Measurements from ENCODE around the gene BRCA2. TPM values are rescaled to one million over a fixed set of nuclear protein-coding genes. Genes with fewer than 3 reads are reported as not detected.
"Not testable (repeated sequence)": the region's sequence is repeated elsewhere in the genome, so short reads cannot be mapped to it uniquely, and the experiment has no call there.

The BRCA2 gene
- total RNA-seq, 4 donors from 2014 or later = 0.56 to 6.3 (median 0.82) TPM

DNA sequence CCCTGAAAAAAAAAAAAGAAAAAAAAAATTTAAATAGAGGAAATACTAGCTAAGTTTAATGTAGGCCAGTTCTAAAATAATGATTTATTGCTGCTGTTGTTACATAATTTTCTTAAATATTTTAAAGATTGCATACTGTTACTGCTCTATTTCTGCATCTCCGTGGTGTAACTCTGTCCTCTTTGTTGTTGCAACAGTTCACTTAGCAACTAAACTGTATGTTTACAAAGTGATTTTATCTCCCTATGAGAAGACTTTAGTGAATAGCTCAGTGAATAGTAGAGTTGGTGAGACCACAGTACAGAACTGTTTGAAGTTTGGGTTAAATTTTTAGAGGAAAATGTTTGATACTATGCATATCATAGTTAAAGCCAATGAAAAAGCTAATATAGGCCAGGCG is 19.4 kb downstream of the BRCA2 start:
- Histone ChIP-seq H3K27me3 (no peaks in the 10 kb centered on the region), H3K27ac (no peak overlapping the region), H3K4me1 (no peaks in the 10 kb centered on the region), H3K4me3 (replicated peaks in 1 of 3) (no peak overlapping the region), H3K9me3 (peaks cover 3% of the 10 kb centered on the region), H3K36me3 (no peaks in the 10 kb centered on the region)
- intact Hi-C loops (cut with DNase I) = no loop called here
- no peak for DNase-seq
- TF ChIP-seq, protein P1, sequence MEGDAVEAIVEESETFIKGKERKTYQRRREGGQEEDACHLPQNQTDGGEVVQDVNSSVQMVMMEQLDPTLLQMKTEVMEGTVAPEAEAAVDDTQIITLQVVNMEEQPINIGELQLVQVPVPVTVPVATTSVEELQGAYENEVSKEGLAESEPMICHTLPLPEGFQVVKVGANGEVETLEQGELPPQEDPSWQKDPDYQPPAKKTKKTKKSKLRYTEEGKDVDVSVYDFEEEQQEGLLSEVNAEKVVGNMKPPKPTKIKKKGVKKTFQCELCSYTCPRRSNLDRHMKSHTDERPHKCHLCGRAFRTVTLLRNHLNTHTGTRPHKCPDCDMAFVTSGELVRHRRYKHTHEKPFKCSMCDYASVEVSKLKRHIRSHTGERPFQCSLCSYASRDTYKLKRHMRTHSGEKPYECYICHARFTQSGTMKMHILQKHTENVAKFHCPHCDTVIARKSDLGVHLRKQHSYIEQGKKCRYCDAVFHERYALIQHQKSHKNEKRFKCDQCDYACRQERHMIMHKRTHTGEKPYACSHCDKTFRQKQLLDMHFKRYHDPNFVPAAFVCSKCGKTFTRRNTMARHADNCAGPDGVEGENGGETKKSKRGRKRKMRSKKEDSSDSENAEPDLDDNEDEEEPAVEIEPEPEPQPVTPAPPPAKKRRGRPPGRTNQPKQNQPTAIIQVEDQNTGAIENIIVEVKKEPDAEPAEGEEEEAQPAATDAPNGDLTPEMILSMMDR (IDR thresholded peaks at IDR 0.05) = no peak
- TF ChIP-seq POLR2A (IDR thresholded peaks at IDR 0.05) = no peak
- 97 to 98% methylated on average over 2 of the region's 2 CpGs for WGBS, 2 donors

DNA sequence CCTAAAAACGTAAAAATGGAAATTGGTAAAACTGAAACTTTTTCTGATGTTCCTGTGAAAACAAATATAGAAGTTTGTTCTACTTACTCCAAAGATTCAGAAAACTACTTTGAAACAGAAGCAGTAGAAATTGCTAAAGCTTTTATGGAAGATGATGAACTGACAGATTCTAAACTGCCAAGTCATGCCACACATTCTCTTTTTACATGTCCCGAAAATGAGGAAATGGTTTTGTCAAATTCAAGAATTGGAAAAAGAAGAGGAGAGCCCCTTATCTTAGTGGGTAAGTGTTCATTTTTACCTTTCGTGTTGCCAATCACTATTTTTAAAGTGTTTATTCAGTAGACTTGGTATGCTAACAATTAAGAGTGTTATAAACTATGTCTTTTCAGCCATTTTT is 25.6 kb downstream of the BRCA2 start:
- 88 to 91% methylated on average over 3 of the region's 3 CpGs for WGBS, 2 donors
- H3K9me3 ChIP-seq = peaks cover 3% of the 10 kb centered on the region
- no peaks in the 10 kb centered on the region for H3K4me1 ChIP-seq
- TF ChIP-seq, protein P1 (IDR thresholded peaks at IDR 0.05) = no peak
- no peak for TF ChIP-seq POLR2A (IDR thresholded peaks at IDR 0.05)
- no peak for DNase-seq
- H3K27ac ChIP-seq = no peak overlapping the region
- no peak overlapping the region for H3K4me3 ChIP-seq (replicated peaks in 1 of 3)
- H3K27me3 ChIP-seq = no peaks in the 10 kb centered on the region
- intact Hi-C loops (cut with DNase I) = no loop called here
- H3K36me3 ChIP-seq = no peaks in the 10 kb centered on the region

DNA sequence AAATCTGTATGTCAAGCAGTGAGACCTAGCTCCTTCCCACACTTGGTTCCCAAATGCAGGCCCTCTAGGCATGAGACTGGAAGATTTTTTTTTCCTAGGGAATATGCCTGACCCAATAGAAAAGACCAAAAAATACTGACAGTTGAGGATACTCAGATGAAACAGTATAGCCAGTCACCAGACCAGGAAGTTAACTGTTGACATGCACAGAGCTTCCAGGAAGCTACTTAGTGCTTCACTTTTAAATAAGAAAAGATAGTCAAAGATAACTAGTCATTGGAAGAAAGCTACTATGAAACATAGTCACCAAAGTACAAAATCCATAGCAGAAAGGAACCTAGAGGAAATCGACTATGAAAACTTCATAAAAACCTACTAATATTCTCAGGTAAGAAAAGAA is 32.3 kb downstream of the BRCA2 start:
- Histone ChIP-seq H3K9me3 (no peaks in the 10 kb centered on the region), H3K27me3 (no peaks in the 10 kb centered on the region), H3K27ac (no peak overlapping the region), H3K4me1 (no peaks in the 10 kb centered on the region), H3K36me3 (no peaks in the 10 kb centered on the region), H3K4me3 (replicated peaks in 1 of 3) (no peak overlapping the region)
- WGBS, 2 donors = 41 to 95% methylated on average over 1 of the region's 1 CpG
- TF ChIP-seq, protein P1 (IDR thresholded peaks at IDR 0.05) = no peak
- TF ChIP-seq POLR2A (IDR thresholded peaks at IDR 0.05) = no peak
- intact Hi-C loops (cut with DNase I) = no loop called here
- DNase-seq = no peak

DNA sequence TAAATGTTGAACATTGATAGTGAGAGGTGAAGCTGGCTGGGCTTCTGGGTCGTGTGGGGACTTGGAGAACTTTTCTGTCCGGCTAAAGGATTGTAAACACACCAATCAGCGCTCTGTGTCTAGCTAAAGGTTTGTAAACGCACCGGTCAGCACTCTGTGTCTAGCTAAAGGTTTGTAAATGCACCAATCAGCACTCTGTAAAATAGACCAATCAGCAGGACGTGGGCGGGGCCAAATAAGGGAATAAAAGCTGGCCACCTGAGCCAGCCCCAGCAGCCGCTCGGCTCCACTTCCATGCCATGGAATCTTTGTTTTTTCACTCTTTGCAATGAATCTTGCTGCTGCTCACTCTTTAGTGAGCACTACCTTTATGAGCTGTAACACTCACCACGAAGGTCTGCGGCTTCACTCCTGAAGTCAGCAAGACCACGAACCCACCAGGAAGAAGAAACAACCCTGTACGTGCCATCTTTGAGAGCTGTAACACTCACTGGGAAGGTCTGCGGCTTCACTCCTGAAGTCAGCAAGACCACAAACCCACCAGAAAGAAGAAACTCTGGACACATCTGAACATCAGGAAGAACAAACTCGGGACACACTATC is 35.6 kb downstream of the BRCA2 start:
- H3K36me3 ChIP-seq; DNase-seq; H3K4me3 ChIP-seq (replicated peaks in 1 of 3); H3K4me1 ChIP-seq; H3K27me3 ChIP-seq; H3K27ac ChIP-seq; intact Hi-C loops (cut with DNase I); H3K9me3 ChIP-seq: not testable (repeated sequence)
- 94 to 97% methylated on average over 15 of the region's 15 CpGs for WGBS, 2 donors

DNA sequence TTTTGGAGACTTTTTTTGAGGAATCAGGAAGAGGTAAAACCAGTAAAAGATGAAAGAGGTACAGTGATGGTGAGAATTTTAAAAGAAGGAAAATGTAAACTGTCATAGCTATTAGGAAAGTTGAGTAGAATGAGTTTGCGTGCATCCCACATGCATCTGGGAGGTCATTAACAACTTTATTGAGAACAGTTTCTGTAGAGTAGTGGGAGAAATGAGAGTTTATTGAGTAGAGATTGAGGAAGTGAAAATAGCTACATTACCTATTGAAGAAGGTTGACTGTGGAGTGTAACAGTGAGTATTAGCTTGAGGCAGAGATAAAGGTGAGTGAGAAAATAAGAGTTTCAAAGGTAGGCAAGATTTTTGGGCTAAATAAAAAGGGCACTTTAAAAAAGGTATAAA is 38.7 kb downstream of the BRCA2 start:
- TF ChIP-seq POLR2A (IDR thresholded peaks at IDR 0.05) = no peak
- TF ChIP-seq, protein P1 (IDR thresholded peaks at IDR 0.05) = no peak

DNA sequence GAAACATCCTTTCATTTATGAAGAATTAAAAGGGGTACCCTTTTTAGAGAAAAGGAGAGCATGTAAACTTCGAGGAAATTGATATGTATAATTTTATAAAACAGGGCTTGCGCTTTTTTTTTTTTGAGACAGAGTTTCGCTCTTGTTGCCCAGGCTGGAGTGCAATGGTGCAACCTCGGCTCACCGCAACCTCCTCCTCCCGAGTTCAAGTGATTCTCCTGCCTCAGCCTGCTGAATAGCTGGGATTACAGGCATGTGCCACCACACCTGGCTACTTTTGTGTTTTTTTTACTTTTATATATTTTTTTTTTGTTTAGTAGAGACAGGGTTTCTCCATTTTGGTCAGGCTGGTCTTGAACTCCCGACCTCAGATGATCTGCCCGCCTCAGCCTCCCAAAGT is 40.6 kb downstream of the BRCA2 start:
- H3K9me3 ChIP-seq; H3K27me3 ChIP-seq; intact Hi-C loops (cut with DNase I); H3K4me3 ChIP-seq (replicated peaks in 1 of 3); DNase-seq; H3K27ac ChIP-seq; H3K4me1 ChIP-seq; H3K36me3 ChIP-seq: not testable (repeated sequence)
- WGBS, 2 donors = 94 to 96% methylated on average over 8 of the region's 8 CpGs

More for the DNA sequence above, 38.7 kb downstream of the BRCA2 start:
- no peaks in the 10 kb centered on the region for H3K27me3 ChIP-seq
- H3K4me3 ChIP-seq (replicated peaks in 1 of 3) = no peak overlapping the region
- no peak overlapping the region for H3K27ac ChIP-seq
- no peak for DNase-seq
- no peaks in the 10 kb centered on the region for H3K36me3 ChIP-seq
- H3K9me3 ChIP-seq = no peaks in the 10 kb centered on the region
- intact Hi-C loops (cut with DNase I) = no loop called here
- no peaks in the 10 kb centered on the region for H3K4me1 ChIP-seq
- 95 to 97% methylated on average over 1 of the region's 1 CpG for WGBS, 2 donors

Data from thyroid gland (tissue), 4 donors.